ENCODE data around the gene PPP1R3D.

The PPP1R3D gene

DNA sequence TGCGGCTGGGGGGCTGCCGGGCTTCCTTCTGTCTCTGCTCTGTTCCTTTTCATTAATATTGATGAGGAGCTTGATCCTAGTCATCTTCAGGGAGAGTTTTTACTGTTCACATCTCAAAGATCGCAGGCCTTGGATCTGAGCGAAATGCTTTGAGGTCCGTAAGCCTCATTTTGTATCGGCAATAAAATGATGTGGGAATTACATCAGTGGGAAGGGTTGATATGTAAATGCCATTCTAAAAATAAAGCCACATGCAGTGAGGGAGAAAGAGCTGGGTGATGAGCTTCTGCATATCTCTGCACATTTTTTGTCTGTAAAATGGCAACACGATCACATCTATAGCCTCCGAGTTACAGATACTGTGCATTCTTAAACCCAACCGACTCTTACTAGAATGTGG is 43.0 kb upstream of the PPP1R3D start:
- no peak for DNase-seq (ENCODE audit: low read depth in 2 of 2)
- TF ChIP-seq, protein P1, sequence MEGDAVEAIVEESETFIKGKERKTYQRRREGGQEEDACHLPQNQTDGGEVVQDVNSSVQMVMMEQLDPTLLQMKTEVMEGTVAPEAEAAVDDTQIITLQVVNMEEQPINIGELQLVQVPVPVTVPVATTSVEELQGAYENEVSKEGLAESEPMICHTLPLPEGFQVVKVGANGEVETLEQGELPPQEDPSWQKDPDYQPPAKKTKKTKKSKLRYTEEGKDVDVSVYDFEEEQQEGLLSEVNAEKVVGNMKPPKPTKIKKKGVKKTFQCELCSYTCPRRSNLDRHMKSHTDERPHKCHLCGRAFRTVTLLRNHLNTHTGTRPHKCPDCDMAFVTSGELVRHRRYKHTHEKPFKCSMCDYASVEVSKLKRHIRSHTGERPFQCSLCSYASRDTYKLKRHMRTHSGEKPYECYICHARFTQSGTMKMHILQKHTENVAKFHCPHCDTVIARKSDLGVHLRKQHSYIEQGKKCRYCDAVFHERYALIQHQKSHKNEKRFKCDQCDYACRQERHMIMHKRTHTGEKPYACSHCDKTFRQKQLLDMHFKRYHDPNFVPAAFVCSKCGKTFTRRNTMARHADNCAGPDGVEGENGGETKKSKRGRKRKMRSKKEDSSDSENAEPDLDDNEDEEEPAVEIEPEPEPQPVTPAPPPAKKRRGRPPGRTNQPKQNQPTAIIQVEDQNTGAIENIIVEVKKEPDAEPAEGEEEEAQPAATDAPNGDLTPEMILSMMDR (IDR thresholded peaks at IDR 0.05; ENCODE audit: low read depth, low read length): no peak
- H3K4me3 ChIP-seq (replicated peaks in 1 of 2; ENCODE audit: low read depth in 2 of 2, low read length in 2 of 2): no peak overlapping the region

DNA sequence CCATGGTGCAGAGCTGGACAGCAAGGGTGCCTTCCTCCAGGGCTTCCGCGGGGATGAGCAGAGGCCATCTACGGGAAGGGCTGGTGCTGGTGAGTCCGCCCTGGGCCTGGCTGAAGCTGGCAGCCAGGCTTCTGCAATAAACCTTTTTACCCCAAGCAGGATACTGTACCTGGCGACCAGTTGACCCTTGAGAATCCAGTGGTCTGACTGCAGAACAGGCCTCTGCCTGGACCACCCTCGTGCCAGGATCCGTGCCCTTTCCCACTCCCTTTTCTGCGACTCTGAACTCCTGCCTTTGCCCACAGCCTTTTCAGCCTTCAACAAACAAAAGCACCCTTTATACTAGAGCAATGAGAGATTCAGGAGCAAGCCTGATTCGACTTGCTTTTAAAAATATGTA is 37.0 kb upstream of the PPP1R3D start:
- no peak for DNase-seq (ENCODE audit: low read depth in 2 of 2)
- TF ChIP-seq, protein P1 (IDR thresholded peaks at IDR 0.05; ENCODE audit: low read depth, low read length): no peak
- no peak overlapping the region for H3K4me3 ChIP-seq (replicated peaks in 1 of 2; ENCODE audit: low read depth in 2 of 2, low read length in 2 of 2)

DNA sequence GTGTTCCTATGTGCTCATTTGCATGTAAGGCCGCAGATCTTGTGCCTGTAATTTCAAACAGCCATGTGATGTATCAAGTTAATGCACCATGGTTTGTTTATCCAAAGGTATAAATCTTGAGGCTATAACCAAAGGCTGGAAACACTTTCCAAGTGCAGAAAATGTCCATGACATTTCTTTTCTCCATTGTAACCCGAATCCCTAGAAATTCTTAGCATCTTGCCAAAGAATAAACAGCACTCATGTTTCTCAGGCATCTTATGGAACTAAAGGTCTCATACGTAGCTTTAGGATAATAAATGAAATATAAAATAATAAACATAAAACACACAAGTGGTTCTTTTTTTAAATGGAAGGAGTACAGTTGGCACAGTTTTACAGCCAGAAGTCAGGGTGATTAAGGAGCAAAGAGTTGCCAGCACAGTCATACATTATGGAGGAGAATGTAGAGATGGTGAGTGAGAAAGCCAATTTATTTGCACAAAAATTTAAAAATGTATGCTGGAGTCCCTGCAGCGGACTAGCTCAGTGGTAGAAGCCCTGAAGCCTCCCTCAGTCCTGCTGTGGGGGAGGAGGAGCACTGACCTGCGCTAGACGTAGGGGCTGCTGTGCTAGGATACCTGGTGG is 36.2 kb upstream of the PPP1R3D start:
- no peak for DNase-seq (ENCODE audit: low read depth in 2 of 2)
- no peak overlapping the region for H3K4me3 ChIP-seq (replicated peaks in 1 of 2; ENCODE audit: low read depth in 2 of 2, low read length in 2 of 2)
- TF ChIP-seq, protein P1 (IDR thresholded peaks at IDR 0.05; ENCODE audit: low read depth, low read length): no peak

DNA sequence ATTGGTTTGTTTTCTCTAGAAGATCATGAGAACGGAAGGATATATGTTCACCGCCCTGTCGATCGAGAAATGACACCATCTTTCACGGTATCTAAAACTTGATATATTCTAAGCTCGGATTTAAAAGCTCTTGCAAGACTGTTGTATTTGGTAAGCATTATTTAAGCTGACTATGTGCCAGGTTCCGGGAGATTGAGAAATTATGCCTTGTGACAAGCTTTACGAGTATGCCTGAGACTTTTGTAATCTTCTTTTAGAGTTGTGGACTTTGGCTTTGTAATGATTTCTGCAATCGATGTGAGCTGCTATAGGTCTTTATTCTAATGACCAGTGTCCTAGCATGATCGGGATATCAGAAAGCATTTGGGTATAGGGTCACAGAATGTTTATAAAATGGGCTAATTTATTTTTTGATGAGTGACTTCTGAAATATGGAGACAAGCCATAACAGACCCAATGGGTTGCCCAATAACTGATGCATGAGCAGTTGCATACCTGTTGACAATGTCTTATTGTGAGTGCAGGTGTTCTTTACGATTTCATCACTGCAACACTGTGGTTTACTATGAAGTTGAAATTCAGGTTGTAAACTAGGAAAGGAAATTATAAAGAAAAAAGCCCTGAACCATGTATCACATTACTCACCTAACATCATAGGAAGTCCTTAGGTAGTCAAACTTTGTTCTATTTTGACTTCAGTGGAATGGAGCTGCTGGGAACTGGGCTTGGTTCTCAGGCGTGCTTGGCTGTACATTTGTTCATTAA is 32.1 kb upstream of the PPP1R3D start:
- no peak for DNase-seq (ENCODE audit: low read depth in 2 of 2)
- H3K4me3 ChIP-seq (replicated peaks in 1 of 2; ENCODE audit: low read depth in 2 of 2, low read length in 2 of 2): no peak overlapping the region
- TF ChIP-seq, protein P1 (IDR thresholded peaks at IDR 0.05; ENCODE audit: low read depth, low read length): no peak

DNA sequence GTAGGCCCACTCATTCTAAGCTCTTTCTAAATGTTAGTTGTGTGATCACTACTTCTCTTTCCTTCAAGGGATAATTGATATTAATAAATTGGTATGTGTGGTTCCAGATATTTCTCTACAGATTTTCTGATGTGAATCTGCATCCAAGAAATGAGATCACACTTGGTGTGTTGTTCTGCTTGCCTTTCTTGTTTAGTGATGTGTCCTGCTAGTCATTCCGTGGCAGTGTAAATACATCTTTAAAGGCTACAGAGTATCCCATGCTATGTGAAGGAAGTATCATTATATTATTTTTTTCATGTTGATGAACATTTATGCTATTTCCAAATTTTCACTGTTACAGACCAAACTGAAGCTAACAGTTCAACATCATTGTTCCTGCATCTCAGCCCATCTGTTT is 31.3 kb upstream of the PPP1R3D start:
- H3K4me3 ChIP-seq (replicated peaks in 1 of 2; ENCODE audit: low read depth in 2 of 2, low read length in 2 of 2): no peak overlapping the region
- DNase-seq (ENCODE audit: low read depth in 2 of 2): no peak
- TF ChIP-seq, protein P1 (IDR thresholded peaks at IDR 0.05; ENCODE audit: low read depth, low read length): no peak

DNA sequence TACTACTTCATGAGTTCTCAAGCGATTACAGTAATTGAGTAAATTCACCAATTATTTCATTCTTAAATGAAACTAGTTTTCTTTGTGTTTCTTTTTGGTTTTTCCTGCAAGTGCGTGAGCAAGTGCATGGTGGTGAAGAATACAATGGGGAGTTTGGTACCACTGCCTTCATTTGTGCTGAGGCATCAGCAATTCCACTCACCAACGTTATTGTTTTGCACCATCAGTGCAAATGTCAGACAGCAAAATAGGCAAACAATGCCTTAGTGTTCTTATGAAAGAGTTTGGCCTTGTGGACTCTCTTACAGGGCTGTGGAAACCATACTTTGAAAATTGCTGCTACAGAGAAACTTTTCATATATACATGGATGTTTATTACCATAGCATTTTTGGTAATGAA is 26.3 kb upstream of the PPP1R3D start:
- H3K4me3 ChIP-seq (replicated peaks in 1 of 2; ENCODE audit: low read depth in 2 of 2, low read length in 2 of 2): no peak overlapping the region
- TF ChIP-seq, protein P1 (IDR thresholded peaks at IDR 0.05; ENCODE audit: low read depth, low read length): no peak
- DNase-seq (ENCODE audit: low read depth in 2 of 2): no peak

All from cardiac fibroblast (primary cell).